K562 (cell line): ENCODE data around the gene KCTD15. TPM values are rescaled to one million over a fixed set of nuclear protein-coding genes. Genes with fewer than 3 reads are reported as not detected.

Source experiments
- BRCA1 ChIP-seq, 2 experiments: fragments of 450-650 bp in 1 of 2; sonication (generic) in 1 of 2; formaldehyde crosslinking in 1 of 2; IDR thresholded peaks; 2 replicates each; pipeline versions ENCODE4 v1.5.0 to v1.6.1; 2017 to 2020; ENCODE audit warnings: mild to moderate bottlenecking in 1 of 2, missing genetic modification reagents in 1 of 2
- HDGF ChIP-seq: fragments of 450-650 bp; IDR thresholded peaks from 2 replicates; pipeline ENCODE4 v1.6.1; 2016
- MNT ChIP-seq, 2 experiments: fragments of 450-650 bp; conservative IDR thresholded peaks; 2 replicates each; pipeline ENCODE4 v1.6.1; 2017; ENCODE audit warnings: mild to moderate bottlenecking in 2 of 2, moderate library complexity in 2 of 2
- PCBP1 ChIP-seq: fragments of 200-400 bp; formaldehyde crosslinking; IDR thresholded peaks from 2 replicates; pipeline ENCODE4 v1.6.1; 2018; ENCODE audit warnings: mild to moderate bottlenecking, low read depth, low read length; ENCODE audit not compliant: poor library complexity, severe bottlenecking
- PHB2 ChIP-seq: fragments of 450-650 bp; IDR thresholded peaks from 2 replicates; pipeline ENCODE4 v1.6.1; 2017; ENCODE audit warnings: low read depth
- PHF21A ChIP-seq: fragments of 450-650 bp; IDR thresholded peaks from 2 replicates; pipeline ENCODE4 v1.6.1; 2017; ENCODE audit warnings: low read depth, borderline replicate concordance
- SREBF2 ChIP-seq: sonication (generic); formaldehyde crosslinking; IDR thresholded peaks from 2 replicates; pipeline ENCODE4 v1.4.0; 2020; ENCODE audit warnings: mild to moderate bottlenecking, missing genetic modification reagents
- TARDBP ChIP-seq: fragments of 450-650 bp; IDR thresholded peaks from 2 replicates; pipeline ENCODE4 v1.6.1; 2016
- USF2 ChIP-seq: sonication (generic); formaldehyde crosslinking; IDR thresholded peaks from 2 replicates; pipeline ENCODE4 v1.5.0; 2020; ENCODE audit warnings: missing genetic modification reagents
- ZBTB49 ChIP-seq: sonication (generic); formaldehyde crosslinking; IDR thresholded peaks from 2 replicates; pipeline ENCODE4 v1.8.0; 2022; ENCODE audit warnings: missing genetic modification reagents, mild to moderate bottlenecking, borderline replicate concordance
- ZNF354B ChIP-seq: fragments of 250-450 bp; sonication (Bioruptor Pico); IDR thresholded peaks from 2 replicates; pipeline ENCODE4 v1.4.0; 2020
- ZNF511 ChIP-seq: sonication (generic); formaldehyde crosslinking; IDR thresholded peaks from 2 replicates; pipeline ENCODE4 v1.8.0; 2022; ENCODE audit warnings: mild to moderate bottlenecking, missing genetic modification reagents
- ZNF589 ChIP-seq: fragments of 200-800 bp; sonication (Bioruptor generic); IDR thresholded peaks from 2 replicates; pipeline ENCODE4 v1.6.1; 2016; ENCODE audit warnings: low read depth, missing genetic modification characterization, missing compliant biosample characterization
- polyA plus RNA-seq, 8 experiments: library from polyadenylated mRNA; depleted of rRNA in 4 of 8; stranded (reverse) in 5 of 8; unstranded in 3 of 8; fragments of >200 nt; fragmentation: Nextera tagmentation in 2 of 8; fragmentation: Illumina TruSeq in 1 of 8; extraction: Ambion mirVana in 2 of 8; extraction: Trizol in 1 of 8; gene quantifications; 2 replicates each; pipeline versions ENCODE4 v1.2.1 to v1.2.3, GENCODE V29; 2011 to 2014; ENCODE audit warnings: inconsistent platforms in 1 of 8, missing spikeins in 1 of 8
- total RNA-seq, 7 experiments: library from RNA; depleted of rRNA in 6 of 7; stranded (reverse); fragments of >200 nt in 6 of 7; fragmentation: Illumina TruSeq in 2 of 7; extraction: Trizol in 2 of 7; gene quantifications; 2 replicates each; pipeline versions ENCODE4 v1.2.1 to v1.2.3, GENCODE V29; 2011 to 2021; ENCODE audit warnings: low replicate concordance in 1 of 7
- TF ChIP-seq, protein P1 (sequence below): IDR thresholded peaks from 2 replicates; pipeline ENCODE4 v1.6.1; 2011; ENCODE audit warnings: borderline replicate concordance, low read depth, mild to moderate bottlenecking, moderate library complexity, low read length; ENCODE audit not compliant: insufficient read depth, poor library complexity, severe bottlenecking
- TF ChIP-seq, protein P2 (sequence below): sonication (generic); formaldehyde crosslinking; IDR thresholded peaks from 2 replicates; pipeline ENCODE4 v1.8.0; 2022; ENCODE audit warnings: mild to moderate bottlenecking, low read depth, missing genetic modification reagents

The KCTD15 gene
- total and polyA plus RNA-seq, 9 of the 15 experiments (the other 6 are each of a cell fraction or from before 2014, with no cell fraction given) = 1.7 to 49.0 (median 11.8) TPM

GRCh38 chr19:33819880-33820781 lies 23.5 kb downstream of the KCTD15 start (continued):
- TF ChIP-seq ZNF511 = no peak; the same call in 1 of the 2 replicates
- no peak for TF ChIP-seq PHF21A
- no peak; a peak in 1 of 4 replicates for TF ChIP-seq MNT (conservative IDR thresholded peaks at IDR 0.05)
- peak; percentile 57; the same call in 1 of the 2 replicates for TF ChIP-seq TARDBP
- TF ChIP-seq PCBP1 = no peak
- no peak for TF ChIP-seq ZNF354B (CRISPR knock-in tag)
- TF ChIP-seq BRCA1 (IDR thresholded peaks at IDR 0.05) = no peak
- no peak for TF ChIP-seq BRCA1 (CRISPR knock-in tag; IDR thresholded peaks at IDR 0.05)
- TF ChIP-seq, protein P1, sequence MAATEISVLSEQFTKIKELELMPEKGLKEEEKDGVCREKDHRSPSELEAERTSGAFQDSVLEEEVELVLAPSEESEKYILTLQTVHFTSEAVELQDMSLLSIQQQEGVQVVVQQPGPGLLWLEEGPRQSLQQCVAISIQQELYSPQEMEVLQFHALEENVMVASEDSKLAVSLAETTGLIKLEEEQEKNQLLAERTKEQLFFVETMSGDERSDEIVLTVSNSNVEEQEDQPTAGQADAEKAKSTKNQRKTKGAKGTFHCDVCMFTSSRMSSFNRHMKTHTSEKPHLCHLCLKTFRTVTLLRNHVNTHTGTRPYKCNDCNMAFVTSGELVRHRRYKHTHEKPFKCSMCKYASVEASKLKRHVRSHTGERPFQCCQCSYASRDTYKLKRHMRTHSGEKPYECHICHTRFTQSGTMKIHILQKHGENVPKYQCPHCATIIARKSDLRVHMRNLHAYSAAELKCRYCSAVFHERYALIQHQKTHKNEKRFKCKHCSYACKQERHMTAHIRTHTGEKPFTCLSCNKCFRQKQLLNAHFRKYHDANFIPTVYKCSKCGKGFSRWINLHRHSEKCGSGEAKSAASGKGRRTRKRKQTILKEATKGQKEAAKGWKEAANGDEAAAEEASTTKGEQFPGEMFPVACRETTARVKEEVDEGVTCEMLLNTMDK = no peak
- TF ChIP-seq PHB2 = no peak
- TF ChIP-seq ZNF589 (CRISPR knock-in tag) = no peak
- TF ChIP-seq SREBF2 (CRISPR knock-in tag) = no peak
- no peak for TF ChIP-seq USF2
- TF ChIP-seq ZBTB49 (CRISPR knock-in tag) = no peak
- TF ChIP-seq HDGF = no peak
- TF ChIP-seq, protein P2, sequence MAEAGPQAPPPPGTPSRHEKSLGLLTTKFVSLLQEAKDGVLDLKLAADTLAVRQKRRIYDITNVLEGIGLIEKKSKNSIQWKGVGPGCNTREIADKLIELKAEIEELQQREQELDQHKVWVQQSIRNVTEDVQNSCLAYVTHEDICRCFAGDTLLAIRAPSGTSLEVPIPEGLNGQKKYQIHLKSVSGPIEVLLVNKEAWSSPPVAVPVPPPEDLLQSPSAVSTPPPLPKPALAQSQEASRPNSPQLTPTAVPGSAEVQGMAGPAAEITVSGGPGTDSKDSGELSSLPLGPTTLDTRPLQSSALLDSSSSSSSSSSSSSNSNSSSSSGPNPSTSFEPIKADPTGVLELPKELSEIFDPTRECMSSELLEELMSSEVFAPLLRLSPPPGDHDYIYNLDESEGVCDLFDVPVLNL (CRISPR knock-in tag) = no peak
